ENCODE results near the gene TMEM95. TPM values are rescaled to one million over a fixed set of nuclear protein-coding genes. Genes with fewer than 3 reads are reported as not detected.
A peak's percentile ranks its signal among the peaks of the same experiment; 100 is the strongest.

Gene TMEM95
- total RNA-seq, 2 donors from 2014 or later = not detected

DNA sequence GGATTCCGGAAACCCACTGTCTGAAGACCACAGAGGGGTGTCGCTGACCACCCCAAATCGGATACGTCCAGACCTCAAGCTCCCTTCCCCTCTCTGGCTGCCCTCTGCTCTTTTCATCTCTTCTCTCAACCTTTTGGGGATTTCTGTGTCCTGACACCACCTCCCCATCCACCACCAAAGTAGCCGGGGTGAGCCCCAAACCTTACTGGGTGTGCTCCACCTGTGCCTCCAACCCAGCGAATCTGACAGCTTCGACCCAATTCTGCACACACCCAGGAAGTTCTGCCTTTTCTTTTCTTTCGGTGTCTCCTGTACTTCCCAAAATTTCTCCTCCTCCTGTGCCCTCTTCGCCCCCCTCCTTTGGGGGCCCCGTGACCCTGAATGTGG lies 2.5 kb upstream of the TMEM95 start:
- no peak for DNase-seq (ENCODE audit: low spot score)
- TF ChIP-seq, protein P1, sequence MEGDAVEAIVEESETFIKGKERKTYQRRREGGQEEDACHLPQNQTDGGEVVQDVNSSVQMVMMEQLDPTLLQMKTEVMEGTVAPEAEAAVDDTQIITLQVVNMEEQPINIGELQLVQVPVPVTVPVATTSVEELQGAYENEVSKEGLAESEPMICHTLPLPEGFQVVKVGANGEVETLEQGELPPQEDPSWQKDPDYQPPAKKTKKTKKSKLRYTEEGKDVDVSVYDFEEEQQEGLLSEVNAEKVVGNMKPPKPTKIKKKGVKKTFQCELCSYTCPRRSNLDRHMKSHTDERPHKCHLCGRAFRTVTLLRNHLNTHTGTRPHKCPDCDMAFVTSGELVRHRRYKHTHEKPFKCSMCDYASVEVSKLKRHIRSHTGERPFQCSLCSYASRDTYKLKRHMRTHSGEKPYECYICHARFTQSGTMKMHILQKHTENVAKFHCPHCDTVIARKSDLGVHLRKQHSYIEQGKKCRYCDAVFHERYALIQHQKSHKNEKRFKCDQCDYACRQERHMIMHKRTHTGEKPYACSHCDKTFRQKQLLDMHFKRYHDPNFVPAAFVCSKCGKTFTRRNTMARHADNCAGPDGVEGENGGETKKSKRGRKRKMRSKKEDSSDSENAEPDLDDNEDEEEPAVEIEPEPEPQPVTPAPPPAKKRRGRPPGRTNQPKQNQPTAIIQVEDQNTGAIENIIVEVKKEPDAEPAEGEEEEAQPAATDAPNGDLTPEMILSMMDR (IDR thresholded peaks at IDR 0.05) = peak in 1 of 4 experiments; percentile 38
- TF ChIP-seq POLR2A (IDR thresholded peaks at IDR 0.05) = no peak
- Histone ChIP-seq H3K4me3 (peak overlapping the region; percentile 49 to 94), H3K9me3 (no peaks in the 10 kb centered on the region), H3K27ac (peak overlapping the region; percentile 97 to 98), H3K36me3 (no peaks in the 10 kb centered on the region), H3K27me3 (replicated peaks; ENCODE audit: insufficient read depth) (no peaks in the 10 kb centered on the region), H3K4me1 (replicated peaks) (peaks cover 9% of the 10 kb centered on the region)
- 23% methylated on average over 10 of the region's 10 CpGs for WGBS
- intact Hi-C loops (cut with DNase I) = loop anchor here (5.0 to 10.0 kb wide), 4 partner anchors 40 to 335 kb away; partner anchors contain the start of genes PLSCR3, POLR2A, SENP3 and SLC35G6

DNA sequence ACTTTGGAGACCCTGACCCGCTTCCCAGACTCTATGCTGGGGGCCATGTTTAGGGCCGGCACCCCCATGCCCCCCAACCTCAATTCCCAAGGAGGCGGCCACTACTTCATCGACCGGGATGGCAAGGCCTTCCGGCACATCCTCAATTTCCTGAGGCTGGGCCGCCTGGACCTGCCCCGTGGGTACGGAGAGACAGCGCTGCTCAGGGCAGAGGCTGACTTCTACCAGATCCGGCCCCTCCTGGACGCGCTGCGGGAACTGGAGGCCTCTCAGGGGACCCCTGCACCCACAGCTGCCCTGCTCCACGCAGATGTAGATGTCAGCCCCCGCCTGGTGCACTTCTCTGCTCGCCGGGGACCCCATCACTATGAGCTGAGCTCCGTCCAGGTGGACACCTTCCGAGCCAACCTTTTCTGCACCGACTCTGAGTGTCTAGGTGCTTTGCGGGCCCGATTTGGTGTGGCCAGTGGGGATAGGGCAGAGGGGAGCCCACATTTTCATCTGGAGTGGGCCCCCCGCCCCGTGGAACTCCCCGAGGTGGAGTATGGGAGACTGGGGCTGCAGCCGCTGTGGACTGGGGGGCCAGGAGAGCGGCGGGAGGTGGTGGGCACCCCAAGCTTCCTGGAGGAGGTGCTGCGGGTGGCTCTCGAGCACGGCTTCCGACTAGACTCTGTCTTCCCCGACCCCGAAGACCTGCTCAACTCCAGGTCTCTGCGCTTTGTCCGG lies 1.9 kb upstream of the TMEM95 start:
- TF ChIP-seq, protein P1 (IDR thresholded peaks at IDR 0.05) = no peak
- TF ChIP-seq POLR2AphosphoS5 (IDR thresholded peaks at IDR 0.05) (no peak), POLR2A (IDR thresholded peaks at IDR 0.05) (no peak)
- Histone ChIP-seq H3K27ac (peak overlapping the region; percentile 97 to 98), H3K4me1 (replicated peaks) (peaks cover 9% of the 10 kb centered on the region), H3K9me3 (no peaks in the 10 kb centered on the region), H3K36me3 (no peaks in the 10 kb centered on the region), H3K27me3 (replicated peaks; ENCODE audit: insufficient read depth) (no peaks in the 10 kb centered on the region), H3K4me3 (peak overlapping the region in 1 of 2 donors; percentile 94)
- intact Hi-C loops (cut with DNase I) = loop anchor here (5.0 to 10.0 kb wide), 4 partner anchors 39 to 334 kb away; partner anchors contain the start of genes PLSCR3, POLR2A, SENP3 and SLC35G6
- 88% methylated on average over 35 of the region's 37 CpGs for WGBS
- DNase-seq (ENCODE audit: low spot score) = no peak

DNA sequence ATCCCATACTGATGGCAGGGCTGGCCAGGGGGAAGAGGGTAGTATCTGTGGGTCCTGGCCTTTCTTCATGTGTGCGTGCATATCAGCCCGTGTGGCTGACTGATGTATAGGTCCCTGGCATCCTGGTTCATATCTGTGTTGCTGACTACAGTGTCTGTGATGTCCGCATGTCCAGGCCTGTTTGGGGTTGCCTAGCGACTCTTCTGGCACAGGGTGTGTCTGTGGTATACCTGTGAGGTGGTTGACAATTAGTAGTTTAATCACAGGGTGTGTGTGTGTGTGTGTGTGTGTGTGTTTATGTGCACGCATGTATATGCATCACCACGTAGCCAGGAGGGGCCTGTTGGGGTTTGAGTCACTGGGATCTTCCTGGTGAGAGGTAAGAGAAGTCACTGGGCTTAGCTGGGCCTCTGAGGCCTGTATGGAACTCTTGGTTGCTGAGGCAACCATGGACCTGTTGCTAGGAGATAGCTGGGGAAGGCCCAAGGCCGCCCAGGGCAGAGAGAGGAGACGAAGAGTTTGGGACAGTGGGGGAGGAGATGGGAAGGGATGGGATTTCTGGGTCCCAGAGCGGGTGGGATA lies 603 bp upstream of the TMEM95 start:
- Histone ChIP-seq H3K4me1 (replicated peaks) (peaks cover 9% of the 10 kb centered on the region), H3K27ac (peak overlapping the region in 1 of 2 donors; percentile 38), H3K36me3 (no peaks in the 10 kb centered on the region), H3K9me3 (no peaks in the 10 kb centered on the region), H3K27me3 (replicated peaks; ENCODE audit: insufficient read depth) (no peaks in the 10 kb centered on the region), H3K4me3 (no peak overlapping the region)
- intact Hi-C loops (cut with DNase I) = loop anchor here (5.0 to 10.0 kb wide), 4 partner anchors 38 to 333 kb away; partner anchors contain the start of genes PLSCR3, POLR2A, SENP3 and SLC35G6
- TF ChIP-seq POLR2A (IDR thresholded peaks at IDR 0.05) = peak; percentile 36
- TF ChIP-seq, protein P1 (IDR thresholded peaks at IDR 0.05) = no peak
- no peak for DNase-seq (ENCODE audit: low spot score)
- 60% methylated on average over 9 of the region's 9 CpGs for WGBS

DNA sequence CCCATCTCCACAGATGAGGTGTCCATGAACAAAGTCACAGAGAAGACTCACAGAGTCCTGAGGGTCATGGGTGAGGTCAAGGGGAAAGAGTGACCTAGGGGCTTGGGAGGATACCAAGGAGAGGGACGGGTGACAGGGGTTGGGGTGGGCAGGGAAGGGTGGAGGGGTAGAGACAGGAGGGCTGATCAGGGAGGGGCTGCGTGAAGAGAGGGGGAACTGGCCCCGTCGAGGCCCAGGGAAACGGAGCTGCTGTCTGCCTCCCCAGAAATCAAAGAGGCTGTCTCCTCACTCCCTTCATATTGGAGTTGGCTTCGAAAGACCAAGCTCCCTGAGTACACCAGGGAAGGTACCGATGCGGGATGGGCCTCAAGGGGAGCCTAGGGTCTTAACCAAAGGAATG lies 617 bp downstream of the TMEM95 start:
- no peak for DNase-seq (ENCODE audit: low spot score)
- Histone ChIP-seq H3K4me1 (replicated peaks) (peaks cover 5% of the 10 kb centered on the region), H3K36me3 (no peaks in the 10 kb centered on the region), H3K4me3 (no peak overlapping the region), H3K9me3 (no peaks in the 10 kb centered on the region), H3K27ac (no peak overlapping the region), H3K27me3 (replicated peaks; ENCODE audit: insufficient read depth) (no peaks in the 10 kb centered on the region)
- 80% methylated on average over 8 of the region's 8 CpGs for WGBS
- intact Hi-C loops (cut with DNase I) = loop anchor here (10.0 kb wide), 1 partner anchor 129 kb away; the partner anchor contains the start of genes POLR2A and SLC35G6
- TF ChIP-seq POLR2AphosphoS5 (IDR thresholded peaks at IDR 0.05) (no peak), POLR2A (IDR thresholded peaks at IDR 0.05) (no peak)
- TF ChIP-seq, protein P1 (IDR thresholded peaks at IDR 0.05) = no peak
